ENCODE results near the gene RAB27B.

Gene RAB27B

DNA sequence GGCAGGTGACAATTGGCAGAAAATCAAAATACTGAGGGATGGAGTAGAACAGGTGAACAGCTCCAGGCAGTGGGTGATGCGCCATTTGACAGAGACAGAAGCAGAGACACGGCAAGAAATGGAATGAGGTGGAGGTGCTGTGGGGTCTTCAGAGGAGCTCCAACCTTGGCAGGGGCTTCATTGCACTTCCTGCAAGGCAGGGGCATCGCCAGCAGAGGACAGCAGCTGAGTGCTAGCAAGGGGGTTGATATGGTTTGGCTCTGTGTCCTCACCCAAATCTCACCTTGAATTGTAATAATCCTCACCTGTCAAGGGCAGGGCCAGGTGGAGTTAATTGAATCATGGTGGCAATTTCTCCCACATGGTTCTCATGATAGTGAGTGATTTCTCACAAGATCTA, 88.2 kb downstream of the RAB27B start:
- DNase-seq, result no peak

DNA sequence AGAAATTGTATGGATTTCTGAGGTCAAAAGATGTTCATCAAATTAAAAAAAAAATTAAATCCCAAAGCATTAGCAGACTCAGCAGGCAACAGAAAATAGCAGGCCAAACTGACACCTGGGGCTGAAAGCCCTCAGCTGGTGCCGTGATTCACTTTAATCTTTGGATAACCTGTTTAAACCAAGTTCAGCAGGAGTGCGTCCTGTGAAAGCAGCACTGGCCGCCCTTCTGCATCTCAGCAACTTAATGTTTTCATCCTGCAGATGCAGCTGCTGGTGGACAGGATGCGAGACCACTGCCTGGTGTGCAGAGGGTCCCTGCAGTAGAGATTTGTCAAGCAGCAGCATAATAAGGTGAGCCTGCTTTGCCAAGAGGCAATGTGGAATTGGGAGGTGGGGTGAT, 89.8 kb downstream of the RAB27B start:
- DNase-seq, result no peak

DNA sequence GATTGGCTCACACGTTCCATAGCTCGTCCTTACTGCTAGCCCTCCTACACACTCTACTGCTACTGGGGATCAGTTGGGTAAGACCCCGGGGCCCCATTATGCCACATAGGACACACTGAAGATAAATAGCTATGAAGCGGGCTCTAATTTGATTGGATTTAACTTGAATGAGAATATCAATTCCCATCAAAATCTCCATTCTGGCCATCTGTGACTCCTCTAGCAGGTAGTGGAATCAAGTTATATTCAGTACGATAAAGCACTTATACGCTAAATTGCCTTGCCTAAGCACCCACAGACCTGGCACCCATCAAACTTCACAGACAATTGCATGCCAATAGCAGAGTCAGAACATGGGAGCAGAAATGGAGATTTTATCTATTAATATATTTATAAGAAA, 91.1 kb downstream of the RAB27B start:
- no peak for DNase-seq

DNA sequence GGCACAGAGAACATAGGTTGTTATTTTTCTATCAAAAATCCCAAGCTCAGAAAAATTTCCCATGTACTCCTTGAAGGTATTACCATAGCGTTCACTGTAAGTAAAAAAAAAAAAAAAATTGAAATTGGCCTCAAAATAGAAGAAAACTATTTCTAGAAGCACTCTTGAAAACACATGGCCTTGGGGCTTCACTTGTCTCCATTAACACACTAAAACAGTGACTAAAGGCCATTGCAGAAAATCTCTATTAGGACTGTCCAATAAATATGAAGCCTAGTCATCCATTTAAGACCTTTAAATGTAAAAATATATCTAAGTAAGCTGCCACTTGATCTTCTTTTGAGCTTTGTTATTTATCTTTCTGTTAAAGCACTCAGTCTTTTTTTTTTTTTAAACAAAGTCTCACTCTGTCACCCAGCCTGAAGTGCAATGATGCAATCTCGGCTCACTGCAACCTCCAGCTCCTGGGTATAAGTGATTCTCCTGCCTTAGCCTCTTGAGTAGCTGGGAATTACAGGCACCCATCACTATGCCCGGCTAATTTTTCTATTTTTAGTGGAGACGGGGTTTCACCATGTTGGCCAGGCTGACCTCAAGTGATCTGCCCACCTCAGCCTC, 95.2 kb downstream of the RAB27B start:
- no peak for DNase-seq

DNA sequence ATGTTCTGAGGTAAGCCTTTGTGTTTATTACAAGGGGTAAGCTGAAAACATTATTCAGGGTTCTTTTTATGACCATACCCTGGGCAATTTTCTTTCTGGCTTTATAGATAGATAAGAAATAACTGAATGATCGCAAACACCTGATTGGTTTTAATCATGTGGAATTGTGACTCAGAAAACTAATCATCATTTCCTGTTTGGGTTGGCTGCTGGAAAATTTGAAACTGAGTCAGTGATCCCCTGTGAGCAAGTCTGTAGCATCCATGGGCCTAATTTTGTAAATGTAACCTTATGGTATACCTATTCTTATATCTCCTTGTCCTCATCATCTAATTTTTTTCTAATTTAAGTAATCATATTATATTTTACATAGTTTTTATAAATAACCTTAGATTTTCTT, 96.7 kb downstream of the RAB27B start:
- DNase-seq, result no peak

DNA sequence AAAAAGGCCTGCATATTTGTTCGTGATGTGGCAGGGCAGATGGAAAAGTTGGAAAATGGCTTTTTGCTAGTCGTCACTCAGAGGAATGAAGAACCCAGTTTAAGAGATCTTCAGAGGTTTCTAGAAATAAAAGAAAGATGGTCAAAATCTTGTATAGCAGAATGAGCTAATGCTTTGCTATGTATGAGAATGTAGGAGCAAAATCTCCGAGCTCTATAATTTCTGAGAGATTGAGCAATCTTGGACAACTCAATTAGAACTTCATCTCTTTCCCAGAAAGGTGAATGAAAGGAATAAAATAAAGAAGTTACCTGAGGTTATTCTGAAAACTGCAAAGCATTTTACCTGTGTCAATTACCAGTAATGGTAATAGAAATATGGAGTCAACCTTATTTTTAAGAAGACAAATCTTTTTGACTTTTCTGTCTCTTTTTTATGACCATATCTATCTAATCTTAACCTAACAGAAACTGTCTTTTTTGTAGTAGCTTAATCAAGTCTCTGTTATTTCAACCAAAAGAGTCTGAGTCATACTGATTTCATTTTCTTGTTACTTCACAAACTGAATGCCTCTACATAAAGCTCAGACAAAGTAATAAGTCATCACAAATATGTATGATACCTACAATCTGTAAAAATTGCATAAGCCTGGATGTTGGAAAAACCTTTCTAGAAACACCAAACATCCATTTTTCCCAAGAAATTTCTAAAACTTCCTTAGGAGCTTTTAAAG, 98.5 kb downstream of the RAB27B start:
- DNase-seq, result no peak

DNA sequence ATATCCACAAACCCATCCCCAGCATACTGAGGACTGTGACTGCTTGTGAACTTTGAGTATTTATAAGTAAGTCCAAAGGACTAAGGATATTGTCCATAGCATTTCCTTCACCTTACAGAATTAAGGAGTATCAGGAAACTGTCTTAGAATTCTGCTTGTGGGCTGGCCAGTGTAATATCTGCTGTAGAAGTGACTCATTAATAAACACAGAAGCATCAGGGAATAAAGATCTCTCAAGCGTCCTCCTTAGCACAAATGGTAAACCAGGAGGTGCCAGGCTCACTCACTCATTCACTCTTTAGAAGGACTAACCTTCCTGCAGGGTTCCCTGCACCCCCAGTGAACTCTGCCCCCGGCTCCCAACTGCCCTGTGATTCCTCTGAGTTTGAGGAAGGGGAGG, 100.0 kb downstream of the RAB27B start:
- no peak for DNase-seq

DNA sequence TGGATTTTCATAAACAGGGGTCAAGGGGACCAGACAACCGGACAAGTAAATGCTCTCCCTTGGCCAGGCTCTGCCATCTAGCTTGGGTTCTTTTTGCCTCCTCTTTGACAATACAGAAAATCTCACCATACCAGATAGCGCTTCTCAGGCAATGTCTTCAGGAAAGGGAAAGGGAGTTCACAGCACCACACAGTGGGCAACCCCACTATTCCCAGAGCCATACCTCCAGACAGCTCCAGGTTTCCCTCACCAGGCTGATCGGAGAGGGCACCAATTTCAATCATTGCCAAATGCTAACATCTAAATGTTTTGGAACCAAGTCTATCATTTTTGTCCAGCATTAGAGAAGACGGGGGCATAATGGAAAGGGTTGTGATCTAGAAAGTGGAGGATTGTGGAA, 102.9 kb downstream of the RAB27B start:
- no peak for DNase-seq

DNA sequence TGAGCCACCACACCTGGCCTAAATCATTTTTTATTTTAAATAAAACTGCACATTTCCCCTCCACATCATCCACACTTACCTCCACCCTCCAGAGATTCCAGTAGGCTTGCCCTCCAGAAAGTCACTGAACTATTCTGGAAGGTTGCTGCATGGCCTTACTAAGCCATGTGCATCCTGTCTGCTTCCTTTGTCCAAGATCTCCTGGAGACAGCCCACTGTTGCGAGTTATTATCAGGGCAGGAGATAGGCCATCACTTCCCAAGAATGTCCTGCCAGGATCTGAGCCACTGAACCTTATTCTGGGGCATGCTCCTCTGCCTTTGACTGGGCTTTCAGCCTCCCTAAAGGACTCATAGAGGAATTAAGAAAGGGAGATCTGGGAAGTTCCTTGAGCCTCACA, 104.2 kb downstream of the RAB27B start:
- DNase-seq, result no peak

DNA sequence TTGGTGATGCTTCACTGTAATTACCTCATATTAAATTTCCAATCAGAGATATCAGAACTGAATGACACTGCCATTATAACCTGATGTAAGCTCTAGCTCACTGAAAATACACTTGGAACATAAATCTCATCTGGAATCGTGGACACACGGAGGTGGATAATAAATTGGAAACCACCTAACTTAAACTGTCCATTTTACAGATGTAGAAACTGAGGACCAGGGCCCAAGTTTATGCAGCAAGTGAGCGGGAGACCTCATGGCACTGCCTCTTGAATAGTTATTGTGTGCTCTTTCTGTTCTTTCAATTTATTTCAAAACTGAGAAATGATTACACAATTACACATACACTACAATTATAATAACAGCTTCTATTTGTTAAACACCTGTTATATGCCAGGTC, 110.2 kb downstream of the RAB27B start:
- DNase-seq, result no peak

DNA sequence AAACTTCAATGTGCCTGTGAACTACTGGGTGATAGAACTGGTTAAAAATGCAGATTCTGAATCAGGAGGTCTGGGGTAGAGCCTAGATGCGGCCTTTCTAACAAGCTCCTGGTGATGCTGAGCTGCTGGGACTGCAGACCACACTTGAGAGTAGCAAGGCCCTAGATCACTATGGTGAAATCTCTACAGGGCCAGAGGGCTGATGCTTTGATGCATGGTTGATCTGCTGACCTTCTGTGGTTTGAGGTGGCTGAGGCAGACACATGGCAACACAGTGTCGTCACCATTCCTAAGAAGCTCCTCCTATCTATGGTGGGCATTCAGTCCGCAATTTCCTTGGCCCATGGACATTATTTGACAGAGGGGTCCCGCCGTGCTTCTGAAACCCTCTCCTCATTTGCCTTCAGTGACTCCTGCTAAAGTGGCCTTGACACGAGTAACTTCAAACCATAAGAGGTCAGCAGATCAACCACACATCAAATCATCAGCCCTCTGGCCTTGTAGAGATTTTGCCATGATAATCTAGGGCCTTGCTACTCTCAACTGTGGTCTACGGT, 111.2 kb downstream of the RAB27B start:
- no peak for DNase-seq

DNA sequence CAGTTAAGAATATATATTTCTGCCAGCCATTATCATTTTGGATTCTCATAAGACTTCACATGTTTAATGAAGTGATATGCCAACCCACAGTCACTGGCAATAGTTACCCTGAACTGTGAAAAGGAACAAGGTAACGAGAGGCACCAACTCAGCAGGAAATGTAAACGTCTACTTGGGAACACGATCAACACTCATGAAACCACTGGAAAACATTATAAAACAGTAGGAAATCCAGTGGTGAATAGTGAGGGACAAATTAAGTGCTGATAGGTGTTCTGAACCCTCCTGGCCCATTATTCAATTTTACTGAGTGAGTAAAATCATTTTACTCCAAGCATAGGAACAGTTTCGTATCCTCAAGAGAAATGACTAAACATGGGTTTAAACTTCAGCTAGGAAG, 113.9 kb downstream of the RAB27B start:
- DNase-seq, result no peak

DNA sequence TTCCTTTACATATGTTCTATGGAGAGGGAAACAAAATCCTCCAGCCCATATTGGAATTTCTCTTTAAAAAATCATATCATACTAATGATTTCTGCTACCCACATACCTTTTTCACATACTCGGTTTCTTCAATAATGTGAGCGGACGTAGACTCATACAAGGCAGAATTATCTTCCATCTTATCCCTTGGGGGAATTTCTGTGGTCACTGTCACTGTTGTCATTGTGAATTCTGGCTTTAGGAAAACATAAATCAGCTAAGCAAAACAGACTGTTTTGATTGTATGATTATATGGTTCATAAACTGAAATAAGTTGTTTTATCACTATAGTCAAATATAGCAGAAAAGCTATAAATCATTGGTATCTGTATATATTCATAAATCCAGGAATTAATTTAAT, 114.3 kb downstream of the RAB27B start:
- no peak for DNase-seq
